ENCODE measurements around the gene PAIP2.

DNA sequence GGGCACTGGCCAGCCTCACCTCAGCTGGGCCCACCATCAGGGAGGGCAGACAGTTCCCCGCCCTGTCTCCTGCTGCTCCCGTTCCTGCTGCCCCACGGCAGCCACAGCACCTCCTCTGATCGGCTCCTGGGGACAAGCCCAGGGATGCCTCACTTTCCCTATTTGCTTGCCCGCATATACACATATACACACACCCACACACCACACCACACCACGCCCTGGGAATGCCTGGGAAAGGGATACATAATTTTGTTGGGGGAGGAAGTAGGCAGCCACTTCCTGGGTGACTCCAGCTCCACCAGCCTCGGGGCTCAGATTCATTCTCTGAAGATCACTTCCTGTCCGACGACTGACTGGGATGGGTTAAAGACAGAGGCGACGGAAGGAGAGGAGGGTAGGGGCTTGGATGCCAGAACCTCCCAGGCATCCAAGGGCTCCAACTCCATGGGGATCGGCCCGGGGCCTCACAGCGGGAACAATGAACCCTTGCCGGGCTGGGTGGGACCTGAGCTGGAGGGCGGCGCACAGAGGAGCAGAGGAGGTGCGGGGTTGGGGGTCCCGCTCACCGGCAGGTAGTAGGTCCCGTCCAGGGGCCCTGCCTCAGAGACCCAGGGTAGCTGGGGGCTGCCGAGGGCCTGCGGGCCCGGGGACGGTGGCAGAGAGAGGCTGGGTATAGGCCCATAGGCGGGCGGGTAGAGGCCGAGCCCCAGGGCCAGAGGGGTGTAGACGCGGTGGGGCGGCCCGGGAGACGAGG, 50.1 kb downstream of the PAIP2 start:
- TF ChIP-seq, protein P1, sequence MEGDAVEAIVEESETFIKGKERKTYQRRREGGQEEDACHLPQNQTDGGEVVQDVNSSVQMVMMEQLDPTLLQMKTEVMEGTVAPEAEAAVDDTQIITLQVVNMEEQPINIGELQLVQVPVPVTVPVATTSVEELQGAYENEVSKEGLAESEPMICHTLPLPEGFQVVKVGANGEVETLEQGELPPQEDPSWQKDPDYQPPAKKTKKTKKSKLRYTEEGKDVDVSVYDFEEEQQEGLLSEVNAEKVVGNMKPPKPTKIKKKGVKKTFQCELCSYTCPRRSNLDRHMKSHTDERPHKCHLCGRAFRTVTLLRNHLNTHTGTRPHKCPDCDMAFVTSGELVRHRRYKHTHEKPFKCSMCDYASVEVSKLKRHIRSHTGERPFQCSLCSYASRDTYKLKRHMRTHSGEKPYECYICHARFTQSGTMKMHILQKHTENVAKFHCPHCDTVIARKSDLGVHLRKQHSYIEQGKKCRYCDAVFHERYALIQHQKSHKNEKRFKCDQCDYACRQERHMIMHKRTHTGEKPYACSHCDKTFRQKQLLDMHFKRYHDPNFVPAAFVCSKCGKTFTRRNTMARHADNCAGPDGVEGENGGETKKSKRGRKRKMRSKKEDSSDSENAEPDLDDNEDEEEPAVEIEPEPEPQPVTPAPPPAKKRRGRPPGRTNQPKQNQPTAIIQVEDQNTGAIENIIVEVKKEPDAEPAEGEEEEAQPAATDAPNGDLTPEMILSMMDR (IDR thresholded peaks at IDR 0.05 in 8 of 11, conservative IDR thresholded peaks at IDR 0.05 in 3 of 11), result no peak
- TF ChIP-seq POLR2A (IDR thresholded peaks at IDR 0.05), result no peak
